GM12891 (cell line): ENCODE data around the gene RNASET2.

ENCODE experiments used
- POLR2A ChIP-seq: IDR thresholded peaks from 2 replicates; pipeline ENCODE4 v1.6.1; 2011; ENCODE audit warnings: low read depth, low read length, control low read depth
- TAF1 ChIP-seq: IDR thresholded peaks from 2 replicates; pipeline ENCODE4 v1.6.1; 2011; ENCODE audit warnings: low read depth, low read length, control low read depth

- TF ChIP-seq POLR2A (no peak), TAF1 (no peak)
Observed at GRCh38 chr6:166905505-166906134, 50.7 kb downstream of the RNASET2 start.
